PFSK-1 (cell line): ENCODE data around the gene LAMA3.

Experiments
- POLR2AphosphoS5 ChIP-seq: IDR thresholded peaks from 2 replicates; pipeline ENCODE4 v1.6.1; 2012; ENCODE audit warnings: low read depth, mild to moderate bottlenecking, control low read depth, low read length, moderate library complexity
- SIN3A ChIP-seq: IDR thresholded peaks from 2 replicates; pipeline ENCODE4 v1.6.1; 2012; ENCODE audit warnings: mild to moderate bottlenecking, low read length, moderate library complexity, borderline replicate concordance; ENCODE audit not compliant: insufficient read depth
- TAF1 ChIP-seq: IDR thresholded peaks from 2 replicates; pipeline ENCODE4 v1.6.1; 2012; ENCODE audit warnings: low read length, control low read depth, borderline replicate concordance; ENCODE audit not compliant: insufficient read depth
- TF ChIP-seq, protein P1 (sequence below), 2 experiments: IDR thresholded peaks; 2 replicates each; pipeline versions ENCODE4 v1.6.1 to v1.8.0; 2011 to 2012; ENCODE audit warnings: low read depth in 2 of 2, low read length in 2 of 2, control low read depth in 1 of 2, inconsistent platforms in 1 of 2, mild to moderate bottlenecking in 1 of 2, moderate library complexity in 1 of 2; ENCODE audit not compliant: insufficient read depth in 1 of 2

DNA sequence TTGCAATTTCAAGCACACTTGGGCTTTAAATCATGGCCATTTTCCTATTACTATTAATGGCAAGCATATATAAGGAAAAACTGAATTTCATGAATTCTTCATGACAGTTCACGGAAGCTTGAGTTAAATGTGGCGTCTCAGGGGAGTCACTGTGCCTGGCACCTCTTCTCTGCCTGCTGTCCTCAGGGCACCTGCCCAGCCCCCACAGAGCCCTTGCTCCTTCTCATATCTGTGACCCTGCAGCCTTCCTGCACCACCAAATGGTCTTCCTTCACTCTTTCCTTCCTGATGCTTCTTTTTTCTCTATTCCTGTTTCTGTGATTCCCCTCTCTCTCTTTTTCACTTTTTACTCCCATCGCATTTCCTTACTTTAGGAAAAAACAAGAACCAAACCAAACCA lies 35.4 kb downstream of the LAMA3 start:
- TF ChIP-seq POLR2AphosphoS5 (no peak), SIN3A (no peak), TAF1 (no peak)
- TF ChIP-seq, protein P1, sequence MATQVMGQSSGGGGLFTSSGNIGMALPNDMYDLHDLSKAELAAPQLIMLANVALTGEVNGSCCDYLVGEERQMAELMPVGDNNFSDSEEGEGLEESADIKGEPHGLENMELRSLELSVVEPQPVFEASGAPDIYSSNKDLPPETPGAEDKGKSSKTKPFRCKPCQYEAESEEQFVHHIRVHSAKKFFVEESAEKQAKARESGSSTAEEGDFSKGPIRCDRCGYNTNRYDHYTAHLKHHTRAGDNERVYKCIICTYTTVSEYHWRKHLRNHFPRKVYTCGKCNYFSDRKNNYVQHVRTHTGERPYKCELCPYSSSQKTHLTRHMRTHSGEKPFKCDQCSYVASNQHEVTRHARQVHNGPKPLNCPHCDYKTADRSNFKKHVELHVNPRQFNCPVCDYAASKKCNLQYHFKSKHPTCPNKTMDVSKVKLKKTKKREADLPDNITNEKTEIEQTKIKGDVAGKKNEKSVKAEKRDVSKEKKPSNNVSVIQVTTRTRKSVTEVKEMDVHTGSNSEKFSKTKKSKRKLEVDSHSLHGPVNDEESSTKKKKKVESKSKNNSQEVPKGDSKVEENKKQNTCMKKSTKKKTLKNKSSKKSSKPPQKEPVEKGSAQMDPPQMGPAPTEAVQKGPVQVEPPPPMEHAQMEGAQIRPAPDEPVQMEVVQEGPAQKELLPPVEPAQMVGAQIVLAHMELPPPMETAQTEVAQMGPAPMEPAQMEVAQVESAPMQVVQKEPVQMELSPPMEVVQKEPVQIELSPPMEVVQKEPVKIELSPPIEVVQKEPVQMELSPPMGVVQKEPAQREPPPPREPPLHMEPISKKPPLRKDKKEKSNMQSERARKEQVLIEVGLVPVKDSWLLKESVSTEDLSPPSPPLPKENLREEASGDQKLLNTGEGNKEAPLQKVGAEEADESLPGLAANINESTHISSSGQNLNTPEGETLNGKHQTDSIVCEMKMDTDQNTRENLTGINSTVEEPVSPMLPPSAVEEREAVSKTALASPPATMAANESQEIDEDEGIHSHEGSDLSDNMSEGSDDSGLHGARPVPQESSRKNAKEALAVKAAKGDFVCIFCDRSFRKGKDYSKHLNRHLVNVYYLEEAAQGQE (IDR thresholded peaks at IDR 0.05; ENCODE audit: insufficient read depth in 1 of 2, low read depth in 2 of 2, low read length in 2 of 2): no peak
